ENCODE data around the gene NAPSA.

- TF ChIP-seq CTCF (IDR thresholded peaks at IDR 0.05; ENCODE audit: low read length) (no peak), EZH2 (IDR thresholded peaks at IDR 0.05; ENCODE audit: borderline replicate concordance, low read length) (no peak)
These were observed 44.7 kb upstream of the NAPSA start for GRCh38 chr19:50410109-50410508.

Data from OCI-LY1 (cell line).